Non-pigmented ciliary epithelial cell (primary cell): ENCODE results near the gene JAKMIP1.

Experiments
- DNase-seq: peaks from one replicate; pipeline ENCODE4 v3.0.0-alpha.2; 2010; ENCODE audit warnings: low read depth

Gene JAKMIP1

GRCh38 chr4:6180841-6181631 lies 19.3 kb downstream of the JAKMIP1 start:
- no peak for DNase-seq

GRCh38 chr4:6179362-6179761 lies 21.0 kb downstream of the JAKMIP1 start:
- no peak for DNase-seq

GRCh38 chr4:6178757-6179156 lies 21.6 kb downstream of the JAKMIP1 start:
- no peak for DNase-seq

- DNase-seq: no peak
These were observed 22.7 kb downstream of the JAKMIP1 start for GRCh38 chr4:6177587-6178197.

GRCh38 chr4:6175426-6175825 lies 24.9 kb downstream of the JAKMIP1 start:
- DNase-seq: no peak

- no peak for DNase-seq
These were observed 27.5 kb downstream of the JAKMIP1 start for GRCh38 chr4:6172927-6173200.

GRCh38 chr4:6172093-6172926 lies 28.0 kb downstream of the JAKMIP1 start:
- DNase-seq: no peak

- DNase-seq: no peak
These were observed 31.1 kb downstream of the JAKMIP1 start for GRCh38 chr4:6169239-6169638.

- DNase-seq: no peak
These were observed 34.6 kb downstream of the JAKMIP1 start for GRCh38 chr4:6165766-6166165.

- DNase-seq: no peak
These were observed 37.5 kb downstream of the JAKMIP1 start for GRCh38 chr4:6162885-6163284.

GRCh38 chr4:6161921-6162464 lies 38.4 kb downstream of the JAKMIP1 start:
- DNase-seq: no peak

GRCh38 chr4:6160536-6160935 lies 39.8 kb downstream of the JAKMIP1 start:
- no peak for DNase-seq

GRCh38 chr4:6157926-6158325 lies 42.4 kb downstream of the JAKMIP1 start:
- DNase-seq: no peak

- no peak for DNase-seq
These were observed 44.2 kb downstream of the JAKMIP1 start for GRCh38 chr4:6155996-6156750.

GRCh38 chr4:6154875-6155274 lies 45.5 kb downstream of the JAKMIP1 start:
- DNase-seq: no peak

GRCh38 chr4:6153874-6154273 lies 46.5 kb downstream of the JAKMIP1 start:
- DNase-seq: no peak

- no peak for DNase-seq
These were observed 47.3 kb downstream of the JAKMIP1 start for GRCh38 chr4:6152869-6153705.

GRCh38 chr4:6150046-6150735 lies 50.2 kb downstream of the JAKMIP1 start:
- no peak for DNase-seq

- DNase-seq: no peak
These were observed 51.7 kb downstream of the JAKMIP1 start for GRCh38 chr4:6148506-6149205.

- DNase-seq: no peak
These were observed 52.9 kb downstream of the JAKMIP1 start for GRCh38 chr4:6147441-6147840.
